ENCODE results near the gene HOXC11.

Gene HOXC11

DNA sequence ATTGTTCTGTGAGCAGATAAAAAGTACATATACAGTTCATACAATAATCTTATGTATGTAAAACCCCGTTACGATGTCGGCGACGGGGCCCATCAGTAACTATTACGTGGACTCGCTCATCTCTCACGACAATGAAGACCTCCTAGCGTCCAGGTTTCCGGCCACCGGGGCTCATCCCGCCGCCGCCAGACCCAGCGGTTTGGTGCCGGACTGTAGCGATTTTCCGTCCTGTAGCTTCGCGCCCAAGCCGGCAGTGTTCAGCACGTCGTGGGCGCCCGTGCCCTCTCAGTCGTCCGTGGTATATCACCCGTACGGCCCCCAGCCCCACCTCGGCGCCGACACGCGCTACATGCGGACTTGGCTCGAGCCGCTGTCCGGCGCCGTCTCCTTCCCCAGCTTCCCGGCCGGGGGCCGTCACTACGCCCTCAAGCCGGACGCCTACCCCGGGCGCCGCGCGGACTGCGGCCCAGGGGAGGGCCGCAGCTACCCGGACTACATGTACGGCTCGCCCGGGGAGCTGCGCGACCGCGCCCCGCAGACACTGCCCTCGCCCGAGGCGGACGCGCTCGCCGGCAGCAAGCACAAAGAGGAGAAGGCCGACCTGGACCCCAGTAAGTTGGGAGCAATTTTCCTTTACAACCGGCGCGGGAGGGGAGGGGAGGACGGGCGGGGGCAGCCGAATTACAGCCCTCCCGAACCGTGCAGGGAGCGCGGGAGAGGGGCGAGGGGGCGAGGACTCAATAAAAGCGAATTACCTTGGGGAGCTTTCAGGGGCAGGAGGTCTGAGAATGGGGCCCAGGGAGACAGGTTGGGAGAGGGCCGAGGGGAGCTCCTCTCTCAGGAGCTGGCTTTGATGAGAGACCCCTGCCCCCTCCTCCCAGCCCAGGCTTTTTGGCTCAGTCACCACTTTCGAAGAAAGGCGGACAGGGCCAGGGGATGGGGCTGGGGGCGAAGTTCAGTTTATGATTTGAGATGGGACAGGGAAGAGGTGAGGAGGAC lies 27.5 kb downstream of the HOXC11 start, which contains the start of gene HOXC9:
Gene HOXC9, plus strand, starts transcription at position 46 of the 999 bp plus-strand sequence. Its CDS starts 28 bp downstream, at position 74.
- TF ChIP-seq, protein P1, sequence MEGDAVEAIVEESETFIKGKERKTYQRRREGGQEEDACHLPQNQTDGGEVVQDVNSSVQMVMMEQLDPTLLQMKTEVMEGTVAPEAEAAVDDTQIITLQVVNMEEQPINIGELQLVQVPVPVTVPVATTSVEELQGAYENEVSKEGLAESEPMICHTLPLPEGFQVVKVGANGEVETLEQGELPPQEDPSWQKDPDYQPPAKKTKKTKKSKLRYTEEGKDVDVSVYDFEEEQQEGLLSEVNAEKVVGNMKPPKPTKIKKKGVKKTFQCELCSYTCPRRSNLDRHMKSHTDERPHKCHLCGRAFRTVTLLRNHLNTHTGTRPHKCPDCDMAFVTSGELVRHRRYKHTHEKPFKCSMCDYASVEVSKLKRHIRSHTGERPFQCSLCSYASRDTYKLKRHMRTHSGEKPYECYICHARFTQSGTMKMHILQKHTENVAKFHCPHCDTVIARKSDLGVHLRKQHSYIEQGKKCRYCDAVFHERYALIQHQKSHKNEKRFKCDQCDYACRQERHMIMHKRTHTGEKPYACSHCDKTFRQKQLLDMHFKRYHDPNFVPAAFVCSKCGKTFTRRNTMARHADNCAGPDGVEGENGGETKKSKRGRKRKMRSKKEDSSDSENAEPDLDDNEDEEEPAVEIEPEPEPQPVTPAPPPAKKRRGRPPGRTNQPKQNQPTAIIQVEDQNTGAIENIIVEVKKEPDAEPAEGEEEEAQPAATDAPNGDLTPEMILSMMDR (IDR thresholded peaks at IDR 0.05; ENCODE audit: low read depth, low read length) = no peak
- DNase-seq (ENCODE audit: extremely low read depth, low read depth) = no peak

DNA sequence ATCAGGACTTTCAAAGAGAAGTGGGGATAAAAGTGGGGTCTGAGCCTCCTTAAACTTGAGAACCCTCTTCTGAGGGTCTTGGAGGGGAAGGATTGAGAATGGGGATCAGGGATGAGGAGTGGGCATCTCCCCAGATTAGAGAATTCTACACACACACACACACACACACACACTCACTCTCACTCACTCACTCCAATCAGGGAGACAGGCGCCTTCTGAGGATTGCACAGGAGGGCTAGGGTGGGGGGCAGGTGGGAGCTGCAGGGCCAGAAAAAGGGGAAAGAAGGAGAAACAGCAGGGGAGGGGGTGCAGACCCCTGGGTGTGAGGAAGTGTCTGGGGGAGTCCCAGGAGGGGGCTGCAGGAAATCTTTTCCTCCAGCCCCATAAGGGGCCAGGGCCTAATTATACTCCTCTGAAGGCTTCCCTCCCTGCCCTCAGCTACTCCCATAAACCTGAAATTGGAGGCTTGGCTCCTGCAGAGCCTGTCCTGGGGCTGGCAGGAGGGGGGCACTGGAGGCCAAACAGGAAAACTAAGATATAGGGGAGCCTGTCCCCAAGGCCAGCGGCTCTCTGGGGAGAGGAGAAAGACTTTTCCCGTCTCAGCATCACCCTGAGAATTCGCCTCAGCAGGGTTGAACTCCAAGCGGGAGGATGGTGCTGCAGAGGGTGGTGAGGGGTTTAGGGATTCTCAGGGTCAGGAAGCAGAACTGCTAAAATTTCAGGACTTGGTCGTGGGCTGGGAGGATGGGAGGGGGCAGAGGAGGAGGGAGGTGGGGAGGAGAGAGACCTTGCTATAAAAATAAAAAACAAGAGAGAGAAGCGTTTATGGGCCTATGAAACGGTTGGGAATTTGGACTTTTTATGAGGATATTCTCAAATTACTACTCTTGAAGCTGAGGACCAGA lies 28.6 kb downstream of the HOXC11 start:
- no peak for DNase-seq (ENCODE audit: extremely low read depth, low read depth)
- TF ChIP-seq, protein P1 (IDR thresholded peaks at IDR 0.05; ENCODE audit: low read depth, low read length) = no peak

DNA sequence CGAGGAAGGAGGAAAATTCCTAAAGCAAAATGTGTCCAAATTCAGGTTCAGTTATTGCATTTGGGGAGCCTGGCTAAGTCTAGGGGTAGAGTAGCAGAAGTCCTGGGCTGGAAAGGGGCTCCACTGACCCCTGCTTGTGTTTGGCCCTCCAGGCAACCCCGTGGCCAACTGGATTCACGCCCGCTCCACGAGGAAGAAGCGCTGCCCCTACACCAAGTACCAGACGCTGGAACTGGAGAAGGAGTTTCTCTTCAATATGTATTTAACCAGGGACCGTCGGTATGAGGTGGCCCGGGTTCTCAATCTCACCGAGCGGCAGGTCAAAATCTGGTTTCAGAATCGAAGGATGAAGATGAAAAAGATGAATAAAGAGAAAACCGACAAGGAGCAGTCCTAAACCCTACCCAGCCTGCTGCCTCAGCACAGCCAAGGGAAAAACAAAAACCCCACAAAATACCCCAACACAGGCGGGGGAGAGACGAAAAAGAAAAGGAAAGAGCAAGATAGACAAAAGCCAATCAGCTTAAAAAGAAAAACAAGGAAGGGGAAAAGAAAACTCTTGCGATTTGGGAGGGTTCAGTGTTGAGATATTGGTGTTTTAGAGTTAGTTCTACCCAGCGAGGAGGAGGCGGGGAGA lies 29.5 kb downstream of the HOXC11 start:
- DNase-seq (ENCODE audit: extremely low read depth, low read depth) = no peak
- TF ChIP-seq, protein P1 (IDR thresholded peaks at IDR 0.05; ENCODE audit: low read depth, low read length) = no peak

DNA sequence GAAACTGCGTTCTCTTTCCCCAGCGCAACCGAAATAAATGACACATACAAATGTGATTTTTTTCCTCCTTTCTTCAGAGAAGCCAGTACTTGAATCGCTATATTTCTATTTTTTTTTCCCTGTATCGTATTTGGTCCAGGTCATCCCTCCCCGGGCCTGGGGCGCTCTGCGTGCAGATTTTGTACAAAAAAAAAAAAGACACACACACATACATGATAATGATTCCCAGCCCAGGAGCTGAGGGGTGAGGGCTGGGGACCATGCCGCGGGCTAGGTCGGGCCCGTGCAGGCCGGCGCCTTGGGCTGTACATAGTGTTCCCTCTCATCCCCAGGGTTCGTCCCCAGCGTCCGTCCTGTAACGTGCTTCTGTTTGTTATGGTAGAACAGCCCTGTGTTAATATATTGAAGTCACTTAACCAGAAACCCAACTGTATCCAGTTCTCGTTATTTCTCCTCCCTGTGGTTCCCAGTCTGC lies 30.0 kb downstream of the HOXC11 start:
- DNase-seq (ENCODE audit: extremely low read depth, low read depth) = no peak
- TF ChIP-seq, protein P1 (IDR thresholded peaks at IDR 0.05; ENCODE audit: low read depth, low read length) = no peak

DNA sequence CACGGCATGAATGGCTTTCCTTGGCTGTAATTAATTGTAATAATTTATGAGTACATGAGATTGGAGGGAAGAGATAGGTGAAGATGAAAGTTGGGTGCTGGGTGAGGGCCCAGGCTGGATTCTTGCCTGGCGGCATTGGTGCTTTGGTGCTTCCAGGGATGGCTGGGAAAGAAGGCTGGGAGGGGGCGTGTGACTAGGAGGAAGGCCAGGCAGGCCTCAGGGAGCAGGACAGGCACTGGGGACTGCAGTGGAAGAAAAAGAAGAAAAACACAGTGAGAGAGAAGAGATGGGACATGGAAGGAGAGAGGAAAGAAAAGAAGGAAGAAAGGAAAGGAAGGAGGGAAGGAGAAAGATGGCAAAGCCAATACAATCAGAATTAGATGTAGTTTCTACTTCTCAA lies 30.7 kb downstream of the HOXC11 start:
- DNase-seq (ENCODE audit: extremely low read depth, low read depth) = no peak

DNA sequence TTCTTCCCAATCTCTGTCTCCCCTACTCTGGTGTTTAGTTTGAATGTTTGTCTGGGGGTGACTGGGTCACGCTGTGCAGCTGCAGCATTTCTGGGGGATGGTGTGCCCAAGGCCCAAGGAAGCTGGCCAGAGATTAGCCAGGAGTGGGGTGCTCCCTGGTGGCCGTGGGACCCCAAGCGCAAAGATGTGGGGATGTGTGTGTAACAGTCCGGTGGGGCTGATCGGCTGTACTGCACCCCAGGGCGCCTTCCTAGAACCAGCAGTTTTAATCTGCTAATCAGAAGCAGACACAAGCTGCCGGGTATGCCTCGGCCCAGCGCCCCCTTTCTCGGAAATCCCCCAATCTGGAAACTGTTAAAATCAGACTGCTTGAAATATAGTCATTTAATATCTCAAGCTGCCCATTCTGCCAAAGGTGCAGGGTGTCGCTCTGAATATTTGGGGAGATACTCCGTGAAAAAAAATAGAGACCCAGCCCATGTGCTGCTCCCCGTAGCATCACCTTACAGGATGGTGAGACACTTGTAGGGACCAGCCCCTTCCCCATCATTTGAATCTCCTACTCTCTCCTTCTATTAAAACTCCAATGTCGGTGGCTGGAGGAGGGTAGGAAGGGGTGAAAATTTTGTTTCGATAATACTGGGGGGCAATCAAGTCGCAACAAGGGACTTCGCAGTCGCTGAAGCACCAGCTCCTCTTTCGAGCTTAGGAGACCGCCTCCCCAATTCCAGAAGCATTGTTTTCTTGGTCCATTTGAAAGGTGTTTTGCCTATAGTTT lies 31.3 kb downstream of the HOXC11 start:
- no peak for DNase-seq (ENCODE audit: extremely low read depth, low read depth)
- TF ChIP-seq, protein P1 (IDR thresholded peaks at IDR 0.05; ENCODE audit: low read depth, low read length) = no peak

More for the DNA sequence above, 30.7 kb downstream of the HOXC11 start:
- TF ChIP-seq, protein P1 (IDR thresholded peaks at IDR 0.05; ENCODE audit: low read depth, low read length) = no peak
